Right atrium auricular region (tissue), 2 donors: Measurements from ENCODE around the gene PYGO2. TPM values are rescaled to one million over a fixed set of nuclear protein-coding genes. Genes with fewer than 3 reads are reported as not detected.
"Not testable (repeated sequence)": the region's sequence is repeated elsewhere in the genome, so short reads cannot be mapped to it uniquely, and the experiment has no call there.

Experiments
- DNase-seq: peaks from one replicate; pipeline ENCODE4 v3.0.0-alpha.2; 2019; ENCODE audit warnings: low spot score
- H3K27ac ChIP-seq, 2 donors: fragments of 200-600 bp; sonication (generic); 1 replicate in 1 of 2; 2 replicates in 1 of 2; pipeline ENCODE4 v1.5.1; 2016 to 2019
- H3K27me3 ChIP-seq, 2 donors: fragments of 200-600 bp; sonication (generic); one replicate each; pipeline versions ENCODE4 v1.5.1 to v1.6.0; 2017 to 2019
- H3K36me3 ChIP-seq: fragments of 200-600 bp; sonication (generic); one replicate; pipeline ENCODE4 v1.5.1; 2016
- H3K4me1 ChIP-seq, 2 donors: fragments of 200-600 bp; sonication (generic); one replicate each; pipeline versions ENCODE4 v1.5.1 to v1.6.0; 2017 to 2019
- H3K4me3 ChIP-seq, 2 donors: fragments of 200-600 bp; sonication (generic); 1 replicate in 1 of 2; 2 replicates in 1 of 2; pipeline ENCODE4 v1.5.1; 2017 to 2019; ENCODE audit warnings: mild to moderate bottlenecking in 1 of 2, moderate library complexity in 1 of 2
- H3K9me3 ChIP-seq, 2 donors: fragments of 200-600 bp; sonication (generic); one replicate each; pipeline ENCODE4 v1.5.1; 2019
- CTCF ChIP-seq, 2 donors: fragments of 200-600 bp; sonication (generic); IDR thresholded peaks; one replicate each; pipeline ENCODE4 v1.5.1; 2019; ENCODE audit warnings: antibody characterized with exemption in 2 of 2
- total RNA-seq, 2 donors: library from RNA; depleted of rRNA; stranded (reverse); fragments of >200 nt; gene quantifications; one replicate each; pipeline ENCODE4 v1.1.0, GENCODE V29; 2016

PYGO2 gene
- total RNA-seq, 2 donors from 2014 or later: 13.9 to 18.4 TPM

DNA sequence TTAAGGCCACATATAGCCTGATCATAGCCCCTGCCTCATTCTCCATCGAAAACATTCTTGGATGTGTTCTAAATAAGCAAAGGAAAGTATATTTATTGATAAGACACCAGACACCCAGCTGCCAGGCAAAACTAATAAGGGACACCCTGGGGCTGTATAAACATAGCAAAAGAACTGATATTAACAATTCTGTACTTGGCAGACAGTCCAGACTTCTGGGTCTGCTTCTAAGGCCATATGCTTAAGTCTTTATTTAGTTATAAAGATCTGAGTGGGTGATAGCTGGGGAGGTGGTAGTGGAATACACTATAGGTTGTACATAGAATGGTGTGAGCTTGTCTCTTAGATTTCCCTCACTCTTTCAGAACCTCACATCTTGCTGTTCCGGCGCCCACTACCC, 16.8 kb upstream of the PYGO2 start:
- TF ChIP-seq CTCF (IDR thresholded peaks at IDR 0.05): no peak
- no peak overlapping the region for H3K4me3 ChIP-seq
- H3K36me3 ChIP-seq: no peaks in the 10 kb centered on the region
- DNase-seq: no peak
- H3K27ac ChIP-seq: no peak overlapping the region
- peaks cover 0 to 23% of the 10 kb centered on the region in 2 donors for H3K4me1 ChIP-seq
- no peaks in the 10 kb centered on the region for H3K9me3 ChIP-seq
- no peaks in the 10 kb centered on the region for H3K27me3 ChIP-seq

DNA sequence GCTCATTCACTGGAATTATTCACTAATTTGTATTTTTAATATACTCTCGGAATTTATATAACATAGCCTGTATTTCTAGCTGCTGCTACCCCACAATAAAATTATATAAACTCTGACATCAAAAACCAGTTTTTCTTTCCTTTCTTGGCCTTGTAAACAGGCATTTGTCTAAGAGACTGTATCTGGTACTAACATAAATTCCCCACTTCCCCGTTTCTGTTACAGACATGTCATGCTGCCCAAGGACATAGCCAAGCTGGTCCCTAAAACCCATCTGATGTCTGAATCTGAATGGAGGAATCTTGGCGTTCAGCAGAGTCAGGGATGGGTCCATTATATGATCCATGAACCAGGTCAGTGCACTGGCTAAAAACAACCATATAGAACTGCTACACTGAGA, 16.2 kb upstream of the PYGO2 start:
- H3K4me3 ChIP-seq, DNase-seq, H3K9me3 ChIP-seq, H3K36me3 ChIP-seq, H3K27me3 ChIP-seq, H3K27ac ChIP-seq: not testable (repeated sequence)
- peaks cover 0 to 28% of the 10 kb centered on the region in 2 donors for H3K4me1 ChIP-seq

GRCh38 chr1:154975409-154976059, 14.0 kb upstream of the PYGO2 start:
- H3K27me3 ChIP-seq: no peaks in the 10 kb centered on the region
- peak overlapping the region; percentile 51 to 74 for H3K4me3 ChIP-seq
- no peaks in the 10 kb centered on the region for H3K36me3 ChIP-seq
- H3K9me3 ChIP-seq: no peaks in the 10 kb centered on the region
- TF ChIP-seq CTCF (IDR thresholded peaks at IDR 0.05): no peak
- H3K27ac ChIP-seq: peak overlapping the region; percentile 99
- no peak for DNase-seq
- peaks cover 0 to 44% of the 10 kb centered on the region in 2 donors for H3K4me1 ChIP-seq

DNA sequence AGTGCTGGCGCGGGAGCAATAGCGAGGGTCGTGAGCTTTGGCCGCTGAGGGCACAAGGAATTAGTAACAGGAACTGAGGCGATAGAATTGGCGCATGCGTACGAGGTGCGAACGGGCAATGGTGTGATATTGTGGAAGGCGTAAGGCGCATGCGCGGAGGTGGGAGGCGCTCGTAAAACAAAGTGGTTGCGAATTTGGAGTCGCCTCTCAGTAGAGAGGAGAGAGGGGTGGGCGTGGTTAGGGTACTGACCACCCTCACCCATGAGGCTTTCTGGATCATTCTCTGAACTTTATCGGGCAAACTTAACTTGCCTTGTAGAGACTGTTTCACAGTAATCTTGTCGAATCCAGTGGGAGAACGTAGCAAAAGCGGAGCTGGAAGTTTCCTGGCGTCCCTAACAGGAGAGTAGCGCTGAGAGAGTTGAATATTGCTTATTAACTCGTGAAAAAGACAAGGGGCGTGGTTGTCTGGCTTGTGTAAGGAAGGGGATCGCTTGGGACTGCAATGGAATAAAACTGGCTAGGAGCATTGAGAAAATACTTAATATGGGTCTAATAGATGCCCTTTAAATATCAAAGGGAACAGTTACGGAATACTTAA, 13.3 kb upstream of the PYGO2 start:
- Histone ChIP-seq H3K36me3 (no peaks in the 10 kb centered on the region), H3K27ac (peak overlapping the region; percentile 99), H3K4me1 (peaks cover 0 to 50% of the 10 kb centered on the region in 2 donors), H3K4me3 (peak overlapping the region; percentile 51 to 74), H3K27me3 (no peaks in the 10 kb centered on the region), H3K9me3 (no peaks in the 10 kb centered on the region)
- no peak for TF ChIP-seq CTCF (IDR thresholded peaks at IDR 0.05)
- DNase-seq: peak; percentile 95

DNA sequence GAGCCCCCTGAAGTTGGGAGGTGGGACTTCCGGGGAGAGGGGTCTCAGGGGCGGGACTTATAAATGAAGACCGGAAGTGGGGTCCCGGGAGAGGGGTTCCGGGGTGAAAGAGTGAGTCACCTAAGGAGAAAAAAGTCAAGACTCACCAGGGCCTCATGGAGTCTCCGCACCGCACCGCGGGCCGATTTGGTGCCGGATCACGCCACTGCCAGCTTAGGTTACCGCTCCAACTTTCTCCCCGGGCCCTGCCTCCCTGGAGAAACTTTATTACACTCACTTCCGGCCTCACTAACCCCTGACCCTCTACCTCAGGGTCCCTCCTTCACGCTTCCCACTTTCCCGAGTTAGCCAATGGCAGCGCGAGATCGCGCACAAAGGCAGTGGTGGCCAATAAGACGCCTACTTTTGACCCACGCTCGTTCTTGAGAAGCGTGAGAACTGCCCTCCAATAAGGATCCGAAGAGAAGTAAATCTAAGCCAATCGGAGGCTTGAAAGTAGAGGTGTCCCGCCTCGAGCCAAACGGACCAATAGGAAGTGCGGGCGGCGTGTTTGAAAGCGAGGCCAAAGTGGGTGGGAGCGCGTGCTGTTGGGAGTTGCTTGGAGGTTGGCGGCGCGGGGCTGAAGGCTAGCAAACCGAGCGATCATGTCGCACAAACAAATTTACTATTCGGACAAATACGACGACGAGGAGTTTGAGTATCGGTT, 12.7 kb upstream of the PYGO2 start, which contains the start of gene CKS1B:
Gene CKS1B (plus strand): TSS at position 580 of the 706 bp plus-strand sequence. CDS start 65 bp downstream, at position 645.
- TF ChIP-seq CTCF (IDR thresholded peaks at IDR 0.05): no peak
- peaks cover 0 to 57% of the 10 kb centered on the region in 2 donors for H3K4me1 ChIP-seq
- H3K4me3 ChIP-seq: peak within 1 kb of the TSS; percentile 74 to 76

More for the DNA sequence above, 12.7 kb upstream of the PYGO2 start, which contains the start of gene CKS1B:
- no peaks in the 10 kb centered on the region for H3K36me3 ChIP-seq
- H3K27me3 ChIP-seq: no peaks in the 10 kb centered on the region
- H3K9me3 ChIP-seq: no peaks in the 10 kb centered on the region
- peak within 1 kb of the TSS; percentile 99 for H3K27ac ChIP-seq
- peak; percentile 100 for DNase-seq
